NCI-H2196 treated with DMSO at 0.1 percent for 48 hours (cell line): ENCODE results near the gene TTC17.
"Not testable (repeated sequence)": the region's sequence is repeated elsewhere in the genome, so short reads cannot be mapped to it uniquely, and the experiment has no call there.

Experiments used
- DNase-seq: peaks from one replicate; lab custom pipeline; 2025; ENCODE audit not compliant: unreplicated experiment; lab: John Stamatoyannopoulos, UW

Gene TTC17

DNA sequence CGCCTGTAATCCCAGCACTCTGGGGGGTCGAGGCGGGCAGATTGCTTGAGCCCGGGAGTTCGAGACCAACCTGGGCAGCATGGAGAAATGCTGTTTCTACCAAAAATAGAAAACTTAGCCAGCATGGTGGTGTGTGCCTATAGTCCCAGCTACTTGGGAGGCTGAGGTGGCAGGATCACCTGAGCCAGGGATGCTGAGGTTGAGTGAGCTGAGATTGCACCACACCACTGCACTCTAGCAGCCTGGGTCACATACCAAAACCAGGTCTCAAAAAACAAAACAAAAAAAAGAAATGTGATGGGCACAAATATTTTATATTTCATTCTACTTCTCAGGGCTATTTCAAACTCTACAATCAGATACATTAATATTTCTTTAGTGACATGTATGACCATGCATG is 25.7 kb downstream of the TTC17 start:
- DNase-seq = no peak

DNA sequence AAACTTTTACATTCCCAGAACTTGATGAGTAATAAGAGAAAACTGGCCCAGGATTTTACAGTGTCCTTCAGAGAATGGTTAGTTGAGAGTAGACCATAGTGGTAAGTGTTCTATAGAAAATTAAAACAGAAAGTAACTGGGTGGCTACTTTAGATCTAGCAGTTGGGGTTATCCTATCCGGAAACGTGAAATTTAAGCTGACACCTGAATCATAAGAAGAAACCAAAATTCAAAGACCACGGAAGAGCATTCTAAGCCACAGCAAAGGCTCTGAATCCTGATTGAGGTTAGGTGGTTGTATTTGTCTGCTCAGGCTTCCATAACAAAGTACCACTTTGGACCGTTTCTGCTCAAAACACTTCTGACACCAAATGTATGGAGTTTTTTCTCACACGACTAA is 34.0 kb downstream of the TTC17 start:
- no peak for DNase-seq

DNA sequence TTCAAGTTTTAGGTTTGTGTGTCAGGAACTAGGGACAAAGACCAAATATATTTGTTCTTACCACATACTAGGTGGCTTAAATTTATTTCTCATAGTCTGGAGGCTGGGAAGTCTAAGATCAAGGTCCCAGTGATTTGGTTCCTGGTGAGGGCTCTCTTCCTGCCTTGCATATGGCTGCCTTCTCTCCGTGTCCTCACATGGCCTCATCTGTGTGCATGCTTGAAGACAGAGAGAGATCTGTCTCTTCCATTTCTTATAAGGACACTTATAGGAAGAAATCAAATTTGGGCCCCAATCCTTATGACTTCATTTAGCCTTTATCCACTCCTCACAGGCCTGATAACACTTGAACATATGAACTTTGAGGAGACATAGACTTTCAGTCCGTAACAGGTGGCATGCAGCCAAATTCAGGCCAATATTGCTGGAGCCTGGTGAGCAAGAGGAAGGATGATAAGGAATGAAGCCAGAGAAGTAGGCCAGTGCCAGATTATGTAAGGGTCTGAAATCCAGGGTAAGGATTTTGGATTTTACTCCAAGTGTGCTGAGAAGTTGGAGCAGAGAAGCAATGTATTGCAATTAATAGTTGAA is 35.1 kb downstream of the TTC17 start:
- no peak for DNase-seq

DNA sequence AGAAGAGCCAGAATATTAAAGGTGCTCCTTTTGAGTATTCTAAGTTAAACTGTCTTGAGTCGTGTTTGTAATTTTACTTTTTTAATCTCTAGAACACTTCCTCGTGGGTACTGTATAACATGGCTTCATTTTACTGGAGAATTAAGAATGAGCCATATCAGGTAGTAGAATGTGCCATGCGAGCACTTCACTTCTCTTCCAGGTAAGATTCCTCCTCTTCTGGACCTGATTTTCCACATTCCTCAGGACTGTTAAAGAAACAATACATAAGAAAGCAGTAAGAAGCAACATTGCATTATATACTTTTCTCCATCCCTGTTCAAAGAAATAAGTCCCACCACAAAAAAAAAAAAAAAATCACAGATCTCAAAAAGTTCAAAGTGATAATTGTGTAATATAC is 37.9 kb downstream of the TTC17 start:
- DNase-seq = no peak

DNA sequence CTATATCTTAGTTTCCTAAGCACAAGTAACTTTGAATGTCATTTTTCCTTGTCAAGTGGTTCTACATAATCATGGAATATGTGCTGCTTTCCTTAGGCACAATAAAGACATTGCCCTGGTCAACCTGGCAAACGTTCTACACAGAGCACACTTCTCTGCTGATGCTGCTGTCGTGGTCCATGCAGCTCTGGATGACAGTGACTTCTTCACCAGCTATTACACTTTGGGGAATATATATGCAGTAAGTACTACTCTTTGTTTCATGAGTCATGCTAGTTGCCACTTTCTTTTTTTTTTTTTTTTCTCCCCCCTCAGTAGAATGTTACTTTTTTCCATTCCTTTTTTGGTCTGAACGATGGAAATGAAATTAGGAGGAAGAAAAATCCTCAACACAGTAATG is 38.5 kb downstream of the TTC17 start:
- DNase-seq = no peak

DNA sequence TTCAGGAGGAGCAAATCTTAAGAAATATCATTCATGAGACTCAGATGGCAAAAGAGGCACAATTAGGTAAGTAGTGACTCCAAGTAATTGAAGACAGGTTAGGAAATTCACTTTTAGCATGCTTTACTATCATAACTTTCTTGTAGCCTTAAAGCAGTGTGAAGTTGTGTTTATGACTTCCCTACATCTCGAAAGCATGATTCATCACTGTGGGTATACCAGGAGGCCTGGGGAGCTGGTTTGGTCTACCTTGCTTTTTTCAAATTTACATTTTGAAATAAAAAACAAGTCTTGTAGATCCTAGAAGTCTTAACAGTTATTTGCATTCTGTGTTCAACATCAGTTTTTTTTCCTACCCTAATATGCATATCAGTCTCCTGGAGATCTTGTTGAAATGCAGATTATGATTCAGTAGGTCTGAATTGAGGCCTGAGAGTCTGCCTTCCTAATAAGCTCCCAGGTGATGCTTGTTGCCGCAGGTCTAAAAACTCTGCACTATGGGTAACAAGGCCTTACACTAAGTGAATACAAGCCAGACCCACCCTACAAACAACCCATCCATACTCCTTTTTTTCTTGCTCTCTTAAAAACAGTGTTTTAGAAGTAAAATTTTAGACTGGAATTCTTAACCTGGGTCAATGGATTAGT is 41.4 kb downstream of the TTC17 start:
- no peak for DNase-seq

DNA sequence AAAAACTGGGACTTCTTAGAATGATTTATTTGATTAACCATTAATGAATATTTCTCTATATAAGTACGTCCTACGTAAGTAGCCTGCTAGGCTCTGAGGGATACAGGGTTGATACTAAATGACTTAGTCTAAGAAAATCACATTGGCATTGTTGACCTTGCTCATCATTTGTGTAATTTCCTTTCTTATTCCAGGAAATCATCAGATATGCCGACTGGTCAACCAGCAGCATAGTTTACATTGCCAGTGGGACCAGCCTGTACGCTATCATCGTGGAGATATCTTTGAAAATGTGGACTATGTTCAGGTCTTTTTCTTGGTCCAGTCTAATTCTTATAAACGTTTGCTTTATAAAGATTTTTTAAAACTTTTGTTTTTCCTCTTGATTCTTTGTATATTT is 42.5 kb downstream of the TTC17 start:
- DNase-seq = no peak

DNA sequence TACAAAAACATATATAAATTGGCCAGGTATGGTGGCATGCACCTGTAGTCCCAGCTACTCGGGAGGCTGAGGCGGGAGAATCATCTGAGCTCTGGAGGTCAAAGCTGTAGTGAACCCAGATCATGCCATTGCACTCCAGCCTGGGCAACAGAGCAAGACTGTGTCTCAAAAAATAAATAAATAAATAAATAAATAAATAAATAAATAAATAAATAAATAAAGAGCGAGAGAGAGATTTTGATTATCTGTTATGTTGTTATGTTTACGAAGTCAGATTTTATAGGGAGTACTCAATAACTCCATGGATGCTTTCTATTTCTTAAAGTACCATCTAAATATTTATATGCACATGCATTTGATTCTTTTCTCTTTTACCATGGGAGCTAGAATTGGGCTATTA is 43.1 kb downstream of the TTC17 start:
- DNase-seq = not testable (repeated sequence)

DNA sequence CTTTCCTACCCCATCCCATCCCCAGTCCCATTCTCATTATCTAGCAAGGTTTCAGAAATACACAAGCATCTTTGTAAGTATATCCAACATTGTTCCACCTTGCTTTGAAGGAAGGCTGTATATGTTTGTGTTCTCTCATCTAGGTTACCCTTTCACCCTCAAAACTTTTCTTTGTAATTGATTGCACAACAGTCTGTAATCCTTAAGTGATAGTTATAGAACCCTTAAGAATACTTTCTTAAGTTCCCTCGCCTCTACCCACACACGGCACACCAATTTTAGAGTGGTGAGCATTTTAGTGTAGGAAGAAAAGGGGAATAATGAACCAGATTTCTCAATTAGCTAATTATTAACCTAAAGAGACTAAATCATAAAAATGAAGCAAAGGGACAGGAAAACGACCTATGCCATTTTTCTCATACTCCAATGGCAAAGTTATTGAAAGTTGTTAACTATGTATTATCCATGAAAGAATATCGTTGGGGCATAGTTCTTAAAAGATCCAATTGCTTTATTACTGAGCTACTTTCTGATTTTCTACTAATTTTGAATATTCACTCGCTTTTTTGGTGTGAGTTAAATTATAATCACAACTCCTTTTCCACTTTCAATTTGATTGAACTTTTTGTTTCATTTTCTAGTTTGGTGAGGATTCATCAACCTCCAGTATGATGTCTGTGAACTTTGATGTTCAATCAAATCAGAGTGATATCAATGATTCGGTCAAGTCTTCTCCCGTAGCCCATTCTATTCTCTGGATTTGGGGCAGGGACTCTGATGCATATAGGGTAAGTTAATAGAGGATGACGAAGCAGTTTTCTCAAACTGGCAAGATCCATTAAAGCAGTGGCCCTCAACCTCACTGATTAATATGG is 44.9 kb downstream of the TTC17 start:
- no peak for DNase-seq

DNA sequence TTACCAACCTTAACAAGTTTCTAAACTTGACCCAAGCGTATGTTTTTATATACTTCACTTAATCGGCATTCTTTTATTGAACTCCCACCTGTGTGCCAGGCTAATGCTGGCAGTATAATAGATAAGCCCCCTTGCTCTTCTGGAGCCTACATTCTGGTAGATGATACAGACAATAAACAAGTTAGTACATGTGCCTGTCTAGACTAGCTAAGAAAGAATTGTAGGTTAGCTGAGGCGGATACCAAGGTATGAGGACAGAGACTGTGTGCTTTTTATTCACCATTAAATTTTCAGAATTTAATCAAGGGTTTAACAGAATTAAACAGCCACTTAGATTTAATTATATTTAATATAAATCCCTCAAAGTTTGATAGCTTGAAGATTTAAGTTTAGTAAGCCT is 45.7 kb downstream of the TTC17 start:
- no peak for DNase-seq

DNA sequence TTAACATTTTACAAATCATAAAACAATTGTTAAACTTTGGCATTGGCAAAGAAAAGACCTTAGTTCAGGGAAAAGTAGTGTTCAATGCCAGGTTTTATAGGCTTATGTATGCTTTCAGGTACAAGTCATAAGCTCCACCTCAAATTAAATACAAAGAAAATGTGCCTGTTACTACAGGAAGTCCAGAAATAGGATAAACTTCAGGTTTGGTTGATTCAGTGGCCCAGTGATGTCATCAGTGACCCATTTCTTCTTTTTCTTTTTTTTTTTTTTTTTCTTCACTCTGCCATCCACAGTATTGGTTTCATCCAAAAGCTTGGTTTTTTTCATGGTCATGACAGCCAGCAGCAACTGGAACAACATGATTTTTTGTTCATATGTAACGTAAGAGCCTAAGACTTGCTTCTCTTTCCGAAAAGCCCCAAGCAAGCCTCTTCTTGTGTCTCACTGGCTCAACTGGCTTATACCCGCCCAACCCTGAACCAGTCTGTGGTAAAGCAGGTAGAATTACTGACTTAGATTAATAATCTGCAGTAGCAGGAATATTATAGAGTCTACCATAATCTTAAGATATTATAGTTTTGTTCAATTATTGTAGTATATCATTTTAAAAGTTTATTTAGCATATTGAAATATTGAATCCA is 46.2 kb downstream of the TTC17 start:
- DNase-seq = no peak

DNA sequence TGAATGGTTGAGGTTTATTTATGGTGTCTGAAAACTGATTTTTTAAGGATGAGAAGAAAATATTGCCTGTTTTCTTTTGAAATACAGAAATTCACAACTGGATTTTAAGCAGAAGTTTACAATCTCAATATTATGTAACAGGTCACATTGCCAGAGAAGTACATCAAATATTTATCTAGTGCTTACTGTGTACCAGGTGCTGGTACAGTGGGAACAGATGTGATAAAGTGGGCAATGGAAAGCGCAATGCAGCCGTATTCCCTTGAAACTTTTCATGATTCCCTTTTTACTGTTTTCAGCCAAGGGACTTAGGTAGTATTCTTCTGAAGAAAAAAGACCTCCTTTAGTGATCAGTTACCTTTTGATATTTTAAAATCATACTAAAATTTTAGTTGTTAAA is 49.6 kb downstream of the TTC17 start:
- no peak for DNase-seq

DNA sequence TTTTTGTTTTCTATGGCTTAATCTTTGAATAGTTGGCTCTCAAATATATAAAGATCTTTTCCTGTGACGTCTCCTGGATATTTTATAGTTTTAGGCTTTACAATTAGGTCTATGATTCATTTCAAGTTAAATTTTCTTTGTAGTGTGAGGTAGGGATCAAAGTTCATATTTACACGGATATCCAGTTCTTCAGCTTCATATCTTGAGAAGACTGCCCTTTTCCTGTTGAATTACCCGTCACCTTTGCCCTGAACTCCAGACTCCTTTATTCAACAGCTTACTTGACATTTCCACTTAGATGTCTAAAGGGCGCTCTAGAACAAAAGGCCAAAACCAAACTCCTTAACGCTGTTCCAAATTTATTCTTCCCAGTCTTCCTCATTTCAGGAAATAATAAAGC is 51.7 kb downstream of the TTC17 start:
- DNase-seq = no peak

DNA sequence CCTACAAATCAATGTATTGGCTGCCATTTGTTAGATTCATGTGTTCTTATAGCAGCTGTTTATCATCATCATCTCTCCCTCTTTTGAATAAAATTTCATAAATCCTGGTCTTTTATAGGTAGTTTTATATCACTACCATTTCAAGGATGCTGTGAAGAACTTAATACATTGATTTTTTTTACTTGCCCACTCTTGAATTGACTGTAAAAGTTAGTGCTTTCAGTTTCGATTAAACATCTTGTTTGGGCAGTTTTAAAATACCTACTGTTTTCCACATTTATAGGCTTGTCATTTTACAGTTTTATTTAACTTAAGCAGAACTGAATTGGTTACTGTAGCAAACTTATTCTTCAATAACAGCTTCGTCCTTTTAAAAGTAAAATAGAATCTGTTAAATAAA is 59.5 kb downstream of the TTC17 start:
- no peak for DNase-seq

DNA sequence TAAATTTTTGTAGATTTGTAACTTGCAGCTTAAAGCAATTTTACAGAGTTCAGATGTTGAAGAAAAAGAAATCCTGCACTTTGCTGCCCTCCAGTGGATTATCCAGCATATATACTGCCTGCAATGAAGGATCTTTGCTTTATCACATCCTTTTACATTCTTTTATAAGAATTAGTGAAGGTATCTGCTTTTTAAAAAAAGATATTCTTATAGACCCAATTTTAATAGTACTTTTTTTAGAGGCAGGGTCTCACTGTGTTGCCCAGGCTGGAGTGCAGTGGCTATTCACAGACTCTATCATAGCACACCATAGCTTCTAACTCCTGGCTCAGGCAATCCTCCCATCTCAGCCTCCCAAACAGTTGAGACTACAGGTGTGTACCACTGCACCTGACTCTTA is 60.7 kb downstream of the TTC17 start:
- DNase-seq = peak; percentile 3

DNA sequence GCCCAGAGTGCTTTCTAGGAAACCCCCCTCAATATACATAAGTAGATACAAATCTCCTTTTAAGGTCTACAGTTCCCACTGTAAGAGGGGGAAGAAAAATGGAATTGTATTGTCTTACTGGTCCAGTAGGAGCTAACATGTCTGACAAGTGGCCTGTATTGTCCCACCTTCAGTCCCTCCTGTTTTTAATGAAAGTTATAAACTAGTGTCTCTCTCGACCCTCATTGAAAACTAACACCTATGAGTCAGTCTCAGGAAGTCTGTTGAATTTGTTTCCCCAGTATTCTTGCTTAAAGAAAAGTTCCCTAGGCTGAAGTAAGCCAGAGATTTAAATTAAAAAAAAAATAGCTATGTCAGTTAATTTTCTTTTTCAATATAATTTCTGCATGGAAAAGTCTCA is 69.3 kb downstream of the TTC17 start:
- DNase-seq = no peak

DNA sequence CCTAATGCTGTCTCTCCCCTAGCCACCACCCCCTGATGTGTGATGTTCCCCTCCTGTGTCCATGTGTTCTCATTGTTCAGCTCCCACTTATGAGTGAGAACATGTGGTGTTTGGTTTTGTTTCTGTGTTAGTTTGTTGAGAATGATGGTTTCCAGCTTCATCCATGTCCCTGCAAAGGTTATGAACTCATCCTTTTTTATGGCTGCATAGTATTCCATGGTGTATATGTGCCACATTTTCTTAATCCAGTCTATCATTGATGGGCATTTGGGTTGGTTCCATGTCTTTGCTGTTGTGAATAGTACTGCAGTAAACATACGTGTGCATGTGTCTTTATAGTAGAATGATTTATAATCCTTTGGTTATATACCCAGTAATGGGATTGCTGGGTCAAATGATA is 72.2 kb downstream of the TTC17 start:
- DNase-seq = not testable (repeated sequence)

DNA sequence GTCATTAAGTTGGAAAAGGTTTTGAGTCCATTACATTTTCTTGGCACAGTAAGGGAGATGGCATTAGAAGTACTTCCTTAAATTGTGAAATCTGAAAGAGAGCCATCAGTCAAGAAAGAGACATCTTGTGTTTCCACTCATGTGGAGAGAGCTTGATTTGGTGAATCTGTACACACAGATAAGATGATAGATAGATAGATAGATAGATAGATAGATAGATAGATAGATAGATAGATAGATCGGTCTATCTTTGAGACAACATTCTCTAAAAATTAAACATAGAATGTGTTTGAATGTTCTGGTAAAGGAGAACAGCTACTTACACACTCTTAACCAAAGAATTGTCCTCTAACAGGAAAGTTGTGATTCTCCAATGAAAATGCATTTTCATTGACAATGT is 76.2 kb downstream of the TTC17 start:
- DNase-seq = no peak

DNA sequence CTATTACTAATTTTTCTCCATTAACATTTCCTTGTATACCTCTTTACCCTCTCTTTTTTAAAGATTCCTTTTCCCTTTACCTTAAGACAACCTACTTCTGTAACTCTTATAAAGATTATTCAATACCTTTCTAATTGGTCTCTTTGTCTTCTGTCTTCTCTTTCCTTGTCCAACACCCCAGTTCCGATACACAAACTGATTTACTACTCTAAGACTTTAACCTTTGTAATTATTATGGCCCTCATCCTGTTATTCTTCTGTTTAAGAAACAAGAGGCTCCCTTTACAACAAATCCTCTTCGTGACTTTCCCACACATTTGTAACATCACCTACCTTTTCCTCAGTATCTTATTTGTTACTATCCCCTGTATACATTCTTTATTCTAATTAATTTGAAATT is 81.8 kb downstream of the TTC17 start:
- no peak for DNase-seq

DNA sequence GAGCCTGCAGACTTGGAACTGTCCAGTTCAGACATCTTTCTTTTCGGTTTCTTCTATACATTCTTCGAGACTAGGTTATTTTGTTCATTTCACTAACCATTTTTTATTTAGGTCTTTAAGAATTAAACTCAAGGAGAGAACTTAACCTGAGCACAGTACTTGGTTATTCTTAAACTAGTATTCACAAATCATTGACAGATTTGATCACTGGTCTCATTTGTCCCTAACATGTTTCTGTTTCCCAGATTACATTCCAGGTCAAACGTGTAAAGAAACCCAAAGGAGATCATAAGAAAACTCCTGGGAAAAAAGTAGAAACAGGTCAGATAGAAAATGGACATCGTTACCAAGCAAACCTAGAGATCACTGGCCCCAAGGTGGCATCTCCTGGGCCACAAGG is 85.1 kb downstream of the TTC17 start:
- no peak for DNase-seq

DNA sequence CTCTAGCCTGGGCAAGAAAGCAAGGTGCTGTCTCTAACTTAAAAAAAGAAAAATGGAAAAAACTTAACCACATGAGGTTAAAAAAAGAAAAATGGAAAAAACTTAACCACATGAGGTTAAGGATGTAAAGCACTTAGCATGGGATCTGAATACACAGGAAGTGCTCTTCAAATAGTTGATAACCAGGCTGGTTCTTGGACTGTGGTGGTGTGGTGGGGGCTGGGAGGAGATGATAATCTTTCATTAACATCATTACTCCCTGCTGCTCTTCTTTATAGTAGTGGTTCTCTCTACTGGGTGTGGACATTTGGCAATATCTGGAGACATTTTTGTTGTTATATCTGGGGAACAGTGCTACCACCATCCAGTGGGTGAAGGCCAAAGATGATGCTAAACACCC is 88.4 kb downstream of the TTC17 start:
- no peak for DNase-seq

DNA sequence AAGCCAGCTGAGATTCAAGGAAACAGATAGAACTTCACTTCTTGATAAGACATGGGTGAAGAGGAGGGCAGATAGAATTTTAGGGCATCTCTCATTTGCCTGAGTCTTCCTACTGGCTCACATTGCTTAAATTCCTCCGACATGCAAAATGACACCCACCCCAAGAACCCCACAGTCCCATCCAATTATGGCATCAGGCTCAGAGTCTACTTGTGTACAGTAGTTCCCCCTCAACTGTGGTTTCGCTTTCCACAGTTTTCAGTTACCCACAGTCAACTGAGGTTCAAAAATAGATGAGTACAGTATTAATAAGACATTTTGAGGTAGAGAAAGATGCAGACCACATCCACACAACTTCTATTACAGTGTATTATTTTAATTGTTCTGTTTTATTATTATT is 99.8 kb downstream of the TTC17 start:
- DNase-seq = no peak
